Neural progenitor cell (in vitro differentiated cells): ENCODE results near the gene RBM42.

Experiments
- EZH2 ChIP-seq: fragments of 200-600 bp; sonication (generic); IDR thresholded peaks from 2 replicates; pipeline ENCODE4 v1.6.1; 2017; ENCODE audit warnings: antibody characterized with exemption, mild to moderate bottlenecking, moderate library complexity
- TF ChIP-seq, protein P1 (sequence below): fragments of 200-600 bp; sonication (generic); IDR thresholded peaks from 2 replicates; pipeline ENCODE4 v1.5.1; 2017; ENCODE audit warnings: antibody characterized with exemption, mild to moderate bottlenecking

GRCh38 chr19:35623327-35624010, 5.4 kb upstream of the RBM42 start:
- TF ChIP-seq, protein P1, sequence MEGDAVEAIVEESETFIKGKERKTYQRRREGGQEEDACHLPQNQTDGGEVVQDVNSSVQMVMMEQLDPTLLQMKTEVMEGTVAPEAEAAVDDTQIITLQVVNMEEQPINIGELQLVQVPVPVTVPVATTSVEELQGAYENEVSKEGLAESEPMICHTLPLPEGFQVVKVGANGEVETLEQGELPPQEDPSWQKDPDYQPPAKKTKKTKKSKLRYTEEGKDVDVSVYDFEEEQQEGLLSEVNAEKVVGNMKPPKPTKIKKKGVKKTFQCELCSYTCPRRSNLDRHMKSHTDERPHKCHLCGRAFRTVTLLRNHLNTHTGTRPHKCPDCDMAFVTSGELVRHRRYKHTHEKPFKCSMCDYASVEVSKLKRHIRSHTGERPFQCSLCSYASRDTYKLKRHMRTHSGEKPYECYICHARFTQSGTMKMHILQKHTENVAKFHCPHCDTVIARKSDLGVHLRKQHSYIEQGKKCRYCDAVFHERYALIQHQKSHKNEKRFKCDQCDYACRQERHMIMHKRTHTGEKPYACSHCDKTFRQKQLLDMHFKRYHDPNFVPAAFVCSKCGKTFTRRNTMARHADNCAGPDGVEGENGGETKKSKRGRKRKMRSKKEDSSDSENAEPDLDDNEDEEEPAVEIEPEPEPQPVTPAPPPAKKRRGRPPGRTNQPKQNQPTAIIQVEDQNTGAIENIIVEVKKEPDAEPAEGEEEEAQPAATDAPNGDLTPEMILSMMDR = no peak
- TF ChIP-seq EZH2 = no peak
